Nephron (organoid): ENCODE data around the gene SLC16A12.

Source experiments
- H3K27ac Mint-ChIP-seq, 3 experiments: 2 replicates each; pipeline ENCODE4 v1.8.0; 2020; ENCODE audit warnings: mixed read lengths in 3 of 3, mild to moderate bottlenecking in 2 of 3, moderate library complexity in 1 of 3
- H3K27me3 Mint-ChIP-seq: 2 replicates; pipeline ENCODE4 v1.8.0; 2021; ENCODE audit warnings: low read depth, mild to moderate bottlenecking, moderate library complexity, mixed read lengths
- H3K36me3 Mint-ChIP-seq: 2 replicates; pipeline ENCODE4 v1.8.0; 2020; ENCODE audit warnings: low read depth, mixed read lengths
- H3K4me1 Mint-ChIP-seq: 2 replicates; pipeline ENCODE4 v1.8.0; 2020; ENCODE audit warnings: mixed read lengths
- H3K4me3 Mint-ChIP-seq, 3 experiments: 2 replicates each; pipeline ENCODE4 v1.8.0; 2020; ENCODE audit warnings: mild to moderate bottlenecking in 3 of 3, mixed read lengths in 3 of 3, moderate library complexity in 2 of 3
- H3K9me3 Mint-ChIP-seq: 2 replicates; pipeline ENCODE4 v1.8.0; 2020; ENCODE audit warnings: mixed read lengths
- CTCF ChIP-seq, 3 experiments: fragments of 200-600 bp; sonication (generic); IDR thresholded peaks; one replicate each; pipeline ENCODE4 v1.5.0; 2021; ENCODE audit warnings: antibody characterized with exemption in 3 of 3; ENCODE audit not compliant: unreplicated experiment in 3 of 3

SLC16A12 gene

DNA sequence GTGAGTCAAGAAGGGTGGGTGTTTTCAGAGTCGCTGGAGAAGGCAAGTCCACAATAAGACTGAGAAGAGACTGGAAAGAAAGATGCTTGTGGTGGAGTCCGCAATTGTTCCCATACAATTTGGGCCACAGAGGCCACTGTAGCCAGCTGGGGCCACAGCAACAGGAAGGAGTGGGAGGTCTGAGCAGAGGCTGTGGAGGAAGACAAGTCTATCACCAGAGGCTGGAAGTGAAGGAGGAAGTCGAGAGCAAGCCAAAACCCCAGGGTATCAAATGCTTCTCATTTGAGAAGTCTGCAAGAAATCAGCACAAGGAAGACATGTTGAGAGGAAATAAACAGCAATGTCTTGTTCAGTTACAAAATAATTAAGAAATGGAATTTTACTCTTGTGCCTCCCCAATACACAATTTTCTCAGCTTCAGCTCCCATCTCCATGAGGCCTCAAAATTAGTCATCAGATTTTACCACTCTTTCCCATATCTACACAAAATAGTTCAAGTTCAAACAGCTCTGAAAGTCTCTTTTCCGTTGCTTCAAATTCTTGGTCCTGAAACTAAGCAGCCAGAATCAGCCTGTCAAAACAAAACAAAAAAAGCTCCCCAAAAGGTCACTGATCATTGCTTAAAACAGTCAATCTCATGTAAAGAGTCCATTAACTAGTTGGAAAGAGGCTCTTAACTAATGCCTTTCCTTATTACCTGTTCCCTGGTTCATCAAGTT is 31.6 kb downstream of the SLC16A12 start:
- Mint-ChIP-seq H3K4me1 (peaks cover 12% of the 10 kb centered on the region), H3K36me3 (no peaks in the 10 kb centered on the region), H3K9me3 (peaks cover 11% of the 10 kb centered on the region), H3K27me3 (peaks cover 4% of the 10 kb centered on the region), H3K27ac (peak overlapping the region; percentile 49 to 71 (median 61)), H3K4me3 (no peak overlapping the region)
- no peak for TF ChIP-seq CTCF (IDR thresholded peaks at IDR 0.05; ENCODE audit: unreplicated experiment in 3 of 3)

DNA sequence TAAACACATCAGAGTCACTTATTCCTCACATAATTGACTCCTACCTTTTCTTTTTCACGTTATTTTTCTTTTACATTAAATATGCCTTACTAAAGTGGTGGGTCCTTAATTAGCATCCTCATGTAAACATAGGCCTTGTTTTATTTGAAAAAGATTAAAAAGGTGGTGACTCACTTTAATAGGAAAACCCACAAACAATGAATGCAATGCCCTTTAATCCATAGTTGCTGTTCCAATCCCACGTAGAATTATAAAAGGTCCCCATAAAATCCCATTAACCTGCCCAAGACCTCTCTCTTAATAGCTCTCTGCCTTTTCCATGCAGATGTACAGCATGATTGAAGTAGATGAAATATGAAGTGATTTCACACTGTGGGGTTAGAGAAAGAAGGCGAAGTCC is 32.2 kb downstream of the SLC16A12 start:
- peaks cover 12% of the 10 kb centered on the region for H3K4me1 Mint-ChIP-seq
- no peak for TF ChIP-seq CTCF (IDR thresholded peaks at IDR 0.05; ENCODE audit: unreplicated experiment in 3 of 3)
- H3K9me3 Mint-ChIP-seq, result peaks cover 11% of the 10 kb centered on the region
- peak overlapping the region; percentile 3 to 71 (median 49) for H3K27ac Mint-ChIP-seq
- H3K36me3 Mint-ChIP-seq, result no peaks in the 10 kb centered on the region
- H3K4me3 Mint-ChIP-seq, result no peak overlapping the region
- peaks cover 4% of the 10 kb centered on the region for H3K27me3 Mint-ChIP-seq

GRCh38 chr10:89502549-89502948 is 32.8 kb downstream of the SLC16A12 start:
- peaks cover 11% of the 10 kb centered on the region for H3K9me3 Mint-ChIP-seq
- no peak overlapping the region for H3K4me3 Mint-ChIP-seq
- H3K27ac Mint-ChIP-seq, result no peak overlapping the region
- H3K4me1 Mint-ChIP-seq, result peaks cover 12% of the 10 kb centered on the region
- TF ChIP-seq CTCF (IDR thresholded peaks at IDR 0.05; ENCODE audit: unreplicated experiment in 3 of 3), result no peak
- H3K36me3 Mint-ChIP-seq, result no peaks in the 10 kb centered on the region
- peaks cover 4% of the 10 kb centered on the region for H3K27me3 Mint-ChIP-seq

- Mint-ChIP-seq H3K27ac (peak overlapping the region in 2 of 3 experiments; percentile 0 to 9), H3K9me3 (peaks cover 2% of the 10 kb centered on the region), H3K27me3 (no peaks in the 10 kb centered on the region), H3K36me3 (no peaks in the 10 kb centered on the region), H3K4me1 (peaks cover 9% of the 10 kb centered on the region), H3K4me3 (no peak overlapping the region)
- TF ChIP-seq CTCF (IDR thresholded peaks at IDR 0.05; ENCODE audit: unreplicated experiment in 3 of 3), result no peak
Measured at GRCh38 chr10:89494575-89494974, 40.8 kb downstream of the SLC16A12 start.

GRCh38 chr10:89494068-89494467 is 41.3 kb downstream of the SLC16A12 start:
- no peak for TF ChIP-seq CTCF (IDR thresholded peaks at IDR 0.05; ENCODE audit: unreplicated experiment in 3 of 3)
- H3K27ac Mint-ChIP-seq, result peak overlapping the region in 1 of 3 experiments; percentile 9
- no peaks in the 10 kb centered on the region for H3K27me3 Mint-ChIP-seq
- no peaks in the 10 kb centered on the region for H3K36me3 Mint-ChIP-seq
- no peak overlapping the region for H3K4me3 Mint-ChIP-seq
- H3K9me3 Mint-ChIP-seq, result no peaks in the 10 kb centered on the region
- peaks cover 9% of the 10 kb centered on the region for H3K4me1 Mint-ChIP-seq

- peaks cover 9% of the 10 kb centered on the region for H3K4me1 Mint-ChIP-seq
- TF ChIP-seq CTCF (IDR thresholded peaks at IDR 0.05; ENCODE audit: unreplicated experiment in 3 of 3), result no peak
Measured at GRCh38 chr10:89491932-89492331, 43.5 kb downstream of the SLC16A12 start.

More at GRCh38 chr10:89491932-89492331, 43.5 kb downstream of the SLC16A12 start:
- Mint-ChIP-seq H3K27me3 (no peaks in the 10 kb centered on the region), H3K36me3 (no peaks in the 10 kb centered on the region), H3K4me3 (no peak overlapping the region), H3K27ac (peak overlapping the region in 1 of 3 experiments; percentile 79), H3K9me3 (no peaks in the 10 kb centered on the region)
